BE2C (cell line): ENCODE results near the gene RAI1.

Source experiments
- DNase-seq: peaks from one replicate; pipeline ENCODE4 v3.0.0-alpha.2; 2020
- H3K27me3 ChIP-seq: fragments of 250-450 bp; sonication (Bioruptor Pico); 2 replicates; pipeline ENCODE4 v1.5.1; 2020; ENCODE audit warnings: mild to moderate bottlenecking
- H3K36me3 ChIP-seq: fragments of 250-450 bp; sonication (Bioruptor Pico); 2 replicates; pipeline ENCODE4 v1.5.1; 2020; ENCODE audit warnings: mild to moderate bottlenecking
- H3K4me1 ChIP-seq: fragments of 250-450 bp; sonication (Bioruptor Pico); 2 replicates; pipeline ENCODE4 v1.5.1; 2020
- H3K4me3 ChIP-seq: 2 replicates; pipeline ENCODE4 v1.5.1; 2011; ENCODE audit warnings: low read depth, low read length
- H3K9me3 ChIP-seq: fragments of 250-450 bp; sonication (Bioruptor Pico); 2 replicates; pipeline ENCODE4 v1.5.1; 2020
- TF ChIP-seq, protein P1 (sequence below): IDR thresholded peaks from 2 replicates; pipeline ENCODE4 v1.5.1; 2012; ENCODE audit warnings: mild to moderate bottlenecking, low read depth, low read length

The RAI1 gene

DNA sequence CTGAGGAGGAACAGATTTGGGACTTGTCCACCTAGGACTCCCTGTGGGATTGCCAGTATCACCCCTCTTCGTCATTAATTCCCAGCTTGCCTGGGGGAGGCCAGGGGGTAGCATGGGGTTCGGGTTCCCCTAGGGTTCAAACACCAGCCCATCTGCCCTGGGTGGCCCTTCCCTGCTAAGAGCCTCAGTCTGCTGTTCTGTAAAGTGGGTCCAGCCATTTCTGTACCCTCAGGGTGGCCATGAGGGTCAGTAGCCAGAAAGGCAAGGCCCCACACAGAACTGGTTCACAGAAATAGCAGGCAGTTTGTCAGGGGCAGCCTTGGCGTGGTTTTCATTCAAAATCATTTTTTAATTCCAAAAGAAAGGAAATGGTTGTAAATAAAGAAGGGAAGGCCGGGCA, 62.9 kb downstream of the RAI1 start:
- TF ChIP-seq, protein P1, sequence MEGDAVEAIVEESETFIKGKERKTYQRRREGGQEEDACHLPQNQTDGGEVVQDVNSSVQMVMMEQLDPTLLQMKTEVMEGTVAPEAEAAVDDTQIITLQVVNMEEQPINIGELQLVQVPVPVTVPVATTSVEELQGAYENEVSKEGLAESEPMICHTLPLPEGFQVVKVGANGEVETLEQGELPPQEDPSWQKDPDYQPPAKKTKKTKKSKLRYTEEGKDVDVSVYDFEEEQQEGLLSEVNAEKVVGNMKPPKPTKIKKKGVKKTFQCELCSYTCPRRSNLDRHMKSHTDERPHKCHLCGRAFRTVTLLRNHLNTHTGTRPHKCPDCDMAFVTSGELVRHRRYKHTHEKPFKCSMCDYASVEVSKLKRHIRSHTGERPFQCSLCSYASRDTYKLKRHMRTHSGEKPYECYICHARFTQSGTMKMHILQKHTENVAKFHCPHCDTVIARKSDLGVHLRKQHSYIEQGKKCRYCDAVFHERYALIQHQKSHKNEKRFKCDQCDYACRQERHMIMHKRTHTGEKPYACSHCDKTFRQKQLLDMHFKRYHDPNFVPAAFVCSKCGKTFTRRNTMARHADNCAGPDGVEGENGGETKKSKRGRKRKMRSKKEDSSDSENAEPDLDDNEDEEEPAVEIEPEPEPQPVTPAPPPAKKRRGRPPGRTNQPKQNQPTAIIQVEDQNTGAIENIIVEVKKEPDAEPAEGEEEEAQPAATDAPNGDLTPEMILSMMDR: no peak
- Histone ChIP-seq H3K9me3 (no peaks in the 10 kb centered on the region), H3K27me3 (no peaks in the 10 kb centered on the region), H3K4me3 (no peak overlapping the region), H3K36me3 (no peaks in the 10 kb centered on the region), H3K4me1 (peaks cover 25% of the 10 kb centered on the region)
- DNase-seq: no peak

DNA sequence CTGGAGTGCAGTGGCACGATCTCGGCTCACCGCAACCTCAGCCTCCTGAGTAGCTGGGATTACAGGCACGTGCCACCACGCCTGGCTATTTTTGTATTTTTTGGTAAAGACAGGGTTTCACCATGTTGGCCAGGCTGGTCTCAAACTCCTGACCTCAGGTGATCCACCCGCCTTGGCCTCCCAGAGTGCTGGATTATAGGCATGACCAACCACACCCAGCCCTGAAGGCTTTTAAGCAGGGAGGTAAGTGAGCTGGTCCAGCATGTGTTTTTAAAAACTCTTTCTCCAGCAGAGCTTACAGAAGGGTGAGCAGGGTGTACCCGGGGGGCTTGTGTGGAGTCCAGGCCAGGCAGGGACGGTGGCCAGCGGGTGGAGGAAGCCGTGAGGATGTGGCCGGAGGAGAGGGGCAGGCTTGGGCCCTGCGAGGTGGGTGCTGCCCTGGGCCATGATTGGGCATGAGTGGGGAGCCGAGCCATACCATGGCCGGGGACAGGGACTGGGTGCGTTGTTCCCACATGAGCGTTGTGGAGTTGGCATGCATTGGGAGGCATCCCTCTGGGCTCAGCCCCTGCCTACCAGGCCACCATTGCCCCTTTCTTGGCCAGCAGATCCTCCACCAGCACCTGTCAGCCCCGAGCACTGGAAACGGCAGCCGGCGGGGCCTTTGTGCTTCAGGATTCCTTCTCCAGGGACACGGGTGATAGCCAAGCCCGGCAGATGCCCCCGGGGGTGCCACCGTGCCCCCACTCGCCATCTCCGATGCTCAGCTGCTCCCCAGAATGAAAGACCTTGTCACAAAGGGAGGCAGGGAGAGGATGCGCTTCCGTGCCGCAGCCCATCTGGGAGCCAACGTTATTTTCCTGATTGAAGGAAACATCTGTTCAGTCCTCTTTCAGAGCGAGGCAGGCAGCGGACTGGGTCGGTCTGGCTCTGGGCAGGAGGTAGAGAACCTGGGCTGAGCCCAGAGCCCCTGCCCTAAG, 64.5 kb downstream of the RAI1 start:
- H3K36me3 ChIP-seq: no peaks in the 10 kb centered on the region
- H3K27me3 ChIP-seq: no peaks in the 10 kb centered on the region
- peaks cover 24% of the 10 kb centered on the region for H3K4me1 ChIP-seq
- DNase-seq: no peak
- H3K9me3 ChIP-seq: no peaks in the 10 kb centered on the region
- TF ChIP-seq, protein P1: no peak
- no peak overlapping the region for H3K4me3 ChIP-seq

DNA sequence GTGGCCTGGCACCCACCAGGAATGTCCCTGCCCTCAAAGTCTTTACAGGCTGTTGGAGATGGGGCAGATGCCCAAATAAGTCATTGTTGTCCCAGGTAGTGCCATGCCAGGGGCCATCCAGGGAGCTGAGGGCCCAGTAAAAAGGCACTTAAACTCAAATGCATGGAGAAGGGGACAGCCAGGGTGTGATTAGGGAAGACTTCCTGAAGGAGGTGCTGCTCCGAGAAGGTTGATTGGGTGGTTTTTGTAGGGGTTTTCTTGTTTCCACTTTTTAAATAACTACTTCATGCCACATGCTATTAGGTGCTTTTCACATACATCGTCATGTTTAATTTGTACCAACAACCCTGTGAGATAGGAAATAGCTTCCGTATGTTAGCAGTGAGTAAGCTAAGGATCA, 66.9 kb downstream of the RAI1 start:
- H3K4me1 ChIP-seq: peaks cover 42% of the 10 kb centered on the region
- TF ChIP-seq, protein P1: peak; percentile 25
- no peaks in the 10 kb centered on the region for H3K36me3 ChIP-seq
- H3K4me3 ChIP-seq: no peak overlapping the region
- DNase-seq: no peak
- no peaks in the 10 kb centered on the region for H3K9me3 ChIP-seq
- H3K27me3 ChIP-seq: no peaks in the 10 kb centered on the region

DNA sequence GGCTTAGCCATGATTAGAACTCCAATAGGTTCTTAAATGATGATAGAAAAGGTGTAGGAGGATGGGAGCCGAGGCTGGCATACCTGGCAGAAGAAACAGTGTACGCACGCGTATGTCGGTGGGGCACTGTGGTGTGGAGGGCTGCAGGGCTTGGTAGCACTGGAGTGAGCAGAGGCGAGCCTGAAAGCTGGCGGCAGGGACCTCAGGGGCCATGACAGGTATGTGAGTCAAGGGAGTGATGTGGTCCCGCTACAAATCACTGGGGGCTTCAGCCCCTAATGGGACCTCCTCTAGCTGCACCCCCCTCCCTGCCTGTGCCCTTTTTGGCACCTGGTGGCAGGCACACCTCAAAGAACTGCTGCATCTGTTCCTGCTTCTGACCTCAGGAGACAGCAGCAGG, 67.3 kb downstream of the RAI1 start:
- no peaks in the 10 kb centered on the region for H3K36me3 ChIP-seq
- no peak overlapping the region; the same call in 1 of the 2 replicates for H3K4me3 ChIP-seq
- no peaks in the 10 kb centered on the region for H3K9me3 ChIP-seq
- H3K4me1 ChIP-seq: peaks cover 42% of the 10 kb centered on the region
- no peaks in the 10 kb centered on the region for H3K27me3 ChIP-seq
- TF ChIP-seq, protein P1: no peak
- no peak for DNase-seq

DNA sequence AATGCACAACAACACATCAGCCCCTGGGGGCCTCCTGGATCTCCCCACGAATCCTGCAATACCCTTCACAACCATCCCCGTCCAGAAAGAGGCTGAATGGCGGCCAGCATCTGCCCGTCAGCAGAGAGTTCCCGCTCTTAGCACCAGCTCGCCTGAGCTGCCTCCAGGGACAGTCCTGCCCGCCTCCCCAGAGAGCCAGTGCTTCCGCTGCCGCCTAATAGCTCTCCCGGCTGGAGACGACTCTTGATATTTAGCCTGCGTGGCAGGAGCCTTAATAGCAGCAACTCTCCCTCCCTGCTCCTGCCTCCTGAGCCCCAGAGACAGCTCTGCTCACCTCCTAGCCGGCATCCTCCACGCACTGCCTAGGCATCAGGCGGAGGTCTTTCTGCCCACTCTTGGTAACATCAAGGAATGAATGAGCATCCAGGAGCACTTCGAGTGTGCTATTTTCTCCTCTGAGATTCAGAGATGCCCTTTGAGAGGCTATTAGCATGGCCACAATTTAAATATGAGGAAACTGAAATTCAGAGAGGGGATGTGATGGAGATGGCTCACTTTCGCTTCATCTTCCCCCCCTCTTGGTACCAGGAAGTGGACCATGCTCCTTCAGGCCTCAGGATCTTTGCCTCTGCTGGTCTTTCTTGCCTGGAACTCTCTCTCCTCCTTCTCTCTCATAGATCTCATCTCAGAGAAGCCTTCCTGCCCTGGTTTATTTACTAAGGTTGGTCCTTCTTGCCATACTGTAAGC, 67.9 kb downstream of the RAI1 start:
- Histone ChIP-seq H3K36me3 (no peaks in the 10 kb centered on the region), H3K9me3 (no peaks in the 10 kb centered on the region), H3K4me1 (peaks cover 42% of the 10 kb centered on the region), H3K4me3 (peak overlapping the region; percentile 20), H3K27me3 (no peaks in the 10 kb centered on the region)
- peak; percentile 83 for DNase-seq
- TF ChIP-seq, protein P1: no peak
